IMR-90 (cell line): ENCODE results near the gene USP32.

ENCODE experiments used
- CEBPB ChIP-seq: IDR thresholded peaks from 2 replicates; pipeline ENCODE4 v1.6.1; 2012; ENCODE audit warnings: low read depth, low read length, improper control_type of control experiment
- MAZ ChIP-seq: IDR thresholded peaks from 2 replicates; pipeline ENCODE4 v1.6.1; 2012; ENCODE audit warnings: low read depth, mild to moderate bottlenecking, low read length, improper control_type of control experiment, moderate library complexity, borderline replicate concordance
- MXI1 ChIP-seq: IDR thresholded peaks from 2 replicates; pipeline ENCODE4 v1.6.1; 2012; ENCODE audit warnings: low read depth, mild to moderate bottlenecking, low read length, moderate library complexity, borderline replicate concordance
- POLR2A ChIP-seq: IDR thresholded peaks from 2 replicates; pipeline ENCODE4 v1.6.1; 2012; ENCODE audit warnings: mild to moderate bottlenecking, low read depth, low read length
- RAD21 ChIP-seq: IDR thresholded peaks from 2 replicates; pipeline ENCODE4 v1.6.1; 2012; ENCODE audit warnings: low read length, improper control_type of control experiment
- RCOR1 ChIP-seq: IDR thresholded peaks from 2 replicates; pipeline ENCODE4 v1.6.1; 2012; ENCODE audit warnings: mild to moderate bottlenecking, low read length, improper control_type of control experiment; ENCODE audit not compliant: insufficient replicate concordance
- RFX5 ChIP-seq: IDR thresholded peaks from 2 replicates; pipeline ENCODE4 v1.8.0; 2012; ENCODE audit warnings: low read depth, mild to moderate bottlenecking, low read length, moderate library complexity
- TF ChIP-seq, protein P1 (sequence below): conservative IDR thresholded peaks from 2 replicates; pipeline ENCODE4 v1.5.1; 2012; ENCODE audit warnings: mild to moderate bottlenecking, low read depth, low read length, improper control_type of control experiment
- TF ChIP-seq, protein P2 (sequence below): fragments of 150-350 bp; IDR thresholded peaks from 2 replicates; pipeline ENCODE4 v1.6.1; 2016; ENCODE audit warnings: low read depth, mild to moderate bottlenecking, low read length, moderate library complexity, borderline replicate concordance

DNA sequence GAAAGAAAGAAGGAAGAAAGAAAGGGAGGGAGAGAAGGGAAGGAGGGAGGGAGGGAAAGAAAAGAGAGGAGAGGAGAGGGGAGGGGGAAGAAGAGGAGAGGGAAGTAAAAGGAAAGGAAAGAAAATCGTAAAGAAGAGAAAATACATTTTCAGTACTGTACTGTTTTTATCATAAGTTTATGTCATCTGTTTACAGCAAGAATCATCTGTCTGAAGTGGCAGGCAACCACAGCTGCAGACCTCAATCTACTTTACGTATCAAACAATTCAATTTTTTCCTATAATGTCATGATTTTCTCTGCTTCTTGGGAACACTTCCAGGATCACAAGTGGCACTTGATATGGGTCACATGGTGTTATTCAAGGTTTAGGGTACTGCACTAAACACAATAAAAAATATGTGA is 58.3 kb downstream of the USP32 start:
- TF ChIP-seq, protein P1, sequence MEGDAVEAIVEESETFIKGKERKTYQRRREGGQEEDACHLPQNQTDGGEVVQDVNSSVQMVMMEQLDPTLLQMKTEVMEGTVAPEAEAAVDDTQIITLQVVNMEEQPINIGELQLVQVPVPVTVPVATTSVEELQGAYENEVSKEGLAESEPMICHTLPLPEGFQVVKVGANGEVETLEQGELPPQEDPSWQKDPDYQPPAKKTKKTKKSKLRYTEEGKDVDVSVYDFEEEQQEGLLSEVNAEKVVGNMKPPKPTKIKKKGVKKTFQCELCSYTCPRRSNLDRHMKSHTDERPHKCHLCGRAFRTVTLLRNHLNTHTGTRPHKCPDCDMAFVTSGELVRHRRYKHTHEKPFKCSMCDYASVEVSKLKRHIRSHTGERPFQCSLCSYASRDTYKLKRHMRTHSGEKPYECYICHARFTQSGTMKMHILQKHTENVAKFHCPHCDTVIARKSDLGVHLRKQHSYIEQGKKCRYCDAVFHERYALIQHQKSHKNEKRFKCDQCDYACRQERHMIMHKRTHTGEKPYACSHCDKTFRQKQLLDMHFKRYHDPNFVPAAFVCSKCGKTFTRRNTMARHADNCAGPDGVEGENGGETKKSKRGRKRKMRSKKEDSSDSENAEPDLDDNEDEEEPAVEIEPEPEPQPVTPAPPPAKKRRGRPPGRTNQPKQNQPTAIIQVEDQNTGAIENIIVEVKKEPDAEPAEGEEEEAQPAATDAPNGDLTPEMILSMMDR, result no peak
- no peak for TF ChIP-seq RFX5
- no peak for TF ChIP-seq POLR2A
- no peak for TF ChIP-seq MXI1
- TF ChIP-seq CEBPB, result no peak
- TF ChIP-seq MAZ, result no peak
- TF ChIP-seq, protein P2, sequence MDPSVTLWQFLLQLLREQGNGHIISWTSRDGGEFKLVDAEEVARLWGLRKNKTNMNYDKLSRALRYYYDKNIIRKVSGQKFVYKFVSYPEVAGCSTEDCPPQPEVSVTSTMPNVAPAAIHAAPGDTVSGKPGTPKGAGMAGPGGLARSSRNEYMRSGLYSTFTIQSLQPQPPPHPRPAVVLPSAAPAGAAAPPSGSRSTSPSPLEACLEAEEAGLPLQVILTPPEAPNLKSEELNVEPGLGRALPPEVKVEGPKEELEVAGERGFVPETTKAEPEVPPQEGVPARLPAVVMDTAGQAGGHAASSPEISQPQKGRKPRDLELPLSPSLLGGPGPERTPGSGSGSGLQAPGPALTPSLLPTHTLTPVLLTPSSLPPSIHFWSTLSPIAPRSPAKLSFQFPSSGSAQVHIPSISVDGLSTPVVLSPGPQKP, result no peak
- no peak for TF ChIP-seq RCOR1
- TF ChIP-seq RAD21, result no peak
